Colonic mucosa (tissue), 4 donors: Measurements from ENCODE around the gene GAS1. TPM values are rescaled to one million over a fixed set of nuclear protein-coding genes. Genes with fewer than 3 reads are reported as not detected.

Experiments used
- DNase-seq: peaks from one replicate; pipeline ENCODE4 v3.0.0-alpha.2; 2020
- H3K27ac ChIP-seq: fragments of 200-600 bp; one replicate; pipeline ENCODE4 v1.8.0; 2021
- H3K27me3 ChIP-seq: fragments of 200-600 bp; one replicate; pipeline ENCODE4 v1.8.0; 2021
- H3K36me3 ChIP-seq: fragments of 200-600 bp; one replicate; pipeline ENCODE4 v1.8.0; 2021
- H3K4me1 ChIP-seq: fragments of 200-600 bp; one replicate; pipeline ENCODE4 v1.8.0; 2021; ENCODE audit warnings: mild to moderate bottlenecking
- H3K4me3 ChIP-seq: fragments of 200-600 bp; one replicate; pipeline ENCODE4 v1.8.0; 2021
- H3K9ac ChIP-seq, 2 donors: one replicate each; pipeline ENCODE4 v1.7.0; 2013; ENCODE audit warnings: control low read depth in 2 of 2, low read depth in 2 of 2, low read length in 2 of 2
- H3K9me3 ChIP-seq: fragments of 200-600 bp; one replicate; pipeline ENCODE4 v1.8.0; 2021
- intact Hi-C: fragments of 100-400 bp; cut with DNase I; formaldehyde crosslinking; loops from one replicate; pipeline ENCODE4 v1.14.1; 2022
- total RNA-seq, 2 donors: library from RNA; stranded (reverse); fragmentation: NEBNext Ultra II Directional in 1 of 2; extraction: Animal tissue kit (Norgen Biotek cat#: 25700) in 1 of 2; gene quantifications; one replicate each; pipeline ENCODE4 v1.2.1, GENCODE V29; 2021
- TF ChIP-seq, protein P1 (sequence below): fragments of 200-600 bp; IDR thresholded peaks from one replicate; pipeline ENCODE4 v1.8.0; 2022; ENCODE audit warnings: antibody characterized with exemption, mild to moderate bottlenecking
- donor health status: healthy.
- donor health status: DM: no; HTN: no; CAD: no.
- donor health status: DM: no; HTN: no; CAD: no.

Gene GAS1
- total RNA-seq, 2 donors from 2014 or later = 0.74 to 2.4 TPM

DNA sequence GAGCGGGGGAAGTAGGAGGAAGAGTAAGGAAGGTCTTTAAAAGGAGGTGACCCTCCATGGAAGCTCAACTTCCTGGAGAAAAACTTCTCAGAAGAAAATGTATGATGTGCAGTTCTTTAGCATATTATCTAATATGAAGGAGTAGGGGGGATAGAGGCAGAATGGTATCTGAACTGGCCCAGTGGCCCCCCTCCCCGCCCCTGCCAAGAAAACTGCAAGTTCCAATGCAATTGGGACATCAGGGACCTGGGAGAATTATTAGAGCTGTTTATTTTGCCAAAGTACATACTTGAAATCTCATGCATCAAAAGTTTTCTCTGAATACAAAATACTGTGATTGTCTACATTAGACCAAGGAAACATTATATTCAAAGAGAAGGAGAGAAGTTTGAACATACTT is 40.6 kb upstream of the GAS1 start:
- intact Hi-C loops = no loop called here
- H3K4me3 ChIP-seq = no peak overlapping the region
- no peaks in the 10 kb centered on the region for H3K36me3 ChIP-seq
- no peak overlapping the region for H3K27ac ChIP-seq
- DNase-seq = no peak
- H3K9me3 ChIP-seq = no peaks in the 10 kb centered on the region
- no peak overlapping the region for H3K9ac ChIP-seq
- H3K27me3 ChIP-seq = no peaks in the 10 kb centered on the region
- H3K4me1 ChIP-seq = no peaks in the 10 kb centered on the region
- TF ChIP-seq, protein P1, sequence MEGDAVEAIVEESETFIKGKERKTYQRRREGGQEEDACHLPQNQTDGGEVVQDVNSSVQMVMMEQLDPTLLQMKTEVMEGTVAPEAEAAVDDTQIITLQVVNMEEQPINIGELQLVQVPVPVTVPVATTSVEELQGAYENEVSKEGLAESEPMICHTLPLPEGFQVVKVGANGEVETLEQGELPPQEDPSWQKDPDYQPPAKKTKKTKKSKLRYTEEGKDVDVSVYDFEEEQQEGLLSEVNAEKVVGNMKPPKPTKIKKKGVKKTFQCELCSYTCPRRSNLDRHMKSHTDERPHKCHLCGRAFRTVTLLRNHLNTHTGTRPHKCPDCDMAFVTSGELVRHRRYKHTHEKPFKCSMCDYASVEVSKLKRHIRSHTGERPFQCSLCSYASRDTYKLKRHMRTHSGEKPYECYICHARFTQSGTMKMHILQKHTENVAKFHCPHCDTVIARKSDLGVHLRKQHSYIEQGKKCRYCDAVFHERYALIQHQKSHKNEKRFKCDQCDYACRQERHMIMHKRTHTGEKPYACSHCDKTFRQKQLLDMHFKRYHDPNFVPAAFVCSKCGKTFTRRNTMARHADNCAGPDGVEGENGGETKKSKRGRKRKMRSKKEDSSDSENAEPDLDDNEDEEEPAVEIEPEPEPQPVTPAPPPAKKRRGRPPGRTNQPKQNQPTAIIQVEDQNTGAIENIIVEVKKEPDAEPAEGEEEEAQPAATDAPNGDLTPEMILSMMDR = no peak

- no peaks in the 10 kb centered on the region for H3K4me1 ChIP-seq
- intact Hi-C loops = no loop called here
- no peaks in the 10 kb centered on the region for H3K27me3 ChIP-seq
- H3K27ac ChIP-seq = no peak overlapping the region
- H3K36me3 ChIP-seq = no peaks in the 10 kb centered on the region
- no peaks in the 10 kb centered on the region for H3K9me3 ChIP-seq
- DNase-seq = no peak
- TF ChIP-seq, protein P1 = no peak
- H3K9ac ChIP-seq = no peak overlapping the region
- no peak overlapping the region for H3K4me3 ChIP-seq
Observed at GRCh38 chr9:86985132-86985647, 37.9 kb upstream of the GAS1 start.

- no peaks in the 10 kb centered on the region for H3K4me1 ChIP-seq
- no peak overlapping the region for H3K27ac ChIP-seq
- DNase-seq = no peak
- no peaks in the 10 kb centered on the region for H3K9me3 ChIP-seq
- H3K4me3 ChIP-seq = no peak overlapping the region
- H3K36me3 ChIP-seq = no peaks in the 10 kb centered on the region
- no peaks in the 10 kb centered on the region for H3K27me3 ChIP-seq
- no peak overlapping the region for H3K9ac ChIP-seq
- TF ChIP-seq, protein P1 = no peak
- intact Hi-C loops = no loop called here
Observed at GRCh38 chr9:86983620-86984259, 36.4 kb upstream of the GAS1 start.

- H3K4me1 ChIP-seq = no peaks in the 10 kb centered on the region
- H3K27ac ChIP-seq = no peak overlapping the region
- H3K9ac ChIP-seq = no peak overlapping the region
- intact Hi-C loops = no loop called here
- no peak for DNase-seq
- no peaks in the 10 kb centered on the region for H3K9me3 ChIP-seq
- no peaks in the 10 kb centered on the region for H3K27me3 ChIP-seq
- no peak overlapping the region for H3K4me3 ChIP-seq
- TF ChIP-seq, protein P1 = no peak
- H3K36me3 ChIP-seq = no peaks in the 10 kb centered on the region
Observed at GRCh38 chr9:86983249-86983619, 35.9 kb upstream of the GAS1 start.

DNA sequence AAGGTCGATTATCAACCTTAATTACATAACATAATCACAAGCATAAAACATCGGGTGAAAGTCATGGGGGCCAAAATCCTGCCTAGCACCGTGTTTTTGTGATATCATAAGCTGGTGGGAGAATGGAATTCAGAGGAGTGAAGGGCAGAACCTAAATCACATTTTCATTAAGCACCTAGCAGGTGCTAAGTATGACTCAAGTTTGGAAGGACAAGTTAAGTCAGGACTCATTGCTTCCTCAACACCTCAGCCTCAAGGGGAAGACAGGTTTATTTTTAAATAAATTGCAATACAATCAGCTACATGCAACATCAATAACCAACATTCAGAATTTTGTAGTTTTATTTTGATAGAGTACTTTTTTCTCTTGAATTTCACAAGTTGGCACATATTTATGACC is 33.5 kb upstream of the GAS1 start:
- intact Hi-C loops = no loop called here

More for the DNA sequence above, 33.5 kb upstream of the GAS1 start:
- Histone ChIP-seq H3K36me3 (no peaks in the 10 kb centered on the region), H3K27ac (no peak overlapping the region), H3K4me3 (no peak overlapping the region), H3K9ac (no peak overlapping the region), H3K27me3 (no peaks in the 10 kb centered on the region), H3K4me1 (no peaks in the 10 kb centered on the region), H3K9me3 (no peaks in the 10 kb centered on the region)
- DNase-seq = no peak
- TF ChIP-seq, protein P1 = no peak
